Right lobe of liver (tissue), 4 donors: ENCODE results near the gene SUGCT.

Source experiments
- CTCF ChIP-seq, 4 donors: fragments of 200-600 bp in 3 of 4; fragments of 450-650 bp in 1 of 4; IDR thresholded peaks; one replicate each; pipeline versions ENCODE4 v1.5.1 to v1.8.0; 2016 to 2022; ENCODE audit warnings: antibody characterized with exemption in 4 of 4, mild to moderate bottlenecking in 2 of 4
- POLR2A ChIP-seq: fragments of 450-650 bp; IDR thresholded peaks from one replicate; pipeline ENCODE4 v1.6.1; 2017; ENCODE audit warnings: antibody characterized with exemption, mild to moderate bottlenecking
- donor health status: DM: no; HTN: no; CAD: no.
- donor health status: DM: no; HTN: no; CAD: no.
- donor health status: DM: no; HTN: yes; CAD: no.

GRCh38 chr7:40530292-40530691, 395.5 kb downstream of the SUGCT start:
- TF ChIP-seq CTCF (IDR thresholded peaks at IDR 0.05) (no peak), POLR2A (no peak)
